Measurements from ENCODE around the gene ARPP21.

ARPP21 gene

DNA sequence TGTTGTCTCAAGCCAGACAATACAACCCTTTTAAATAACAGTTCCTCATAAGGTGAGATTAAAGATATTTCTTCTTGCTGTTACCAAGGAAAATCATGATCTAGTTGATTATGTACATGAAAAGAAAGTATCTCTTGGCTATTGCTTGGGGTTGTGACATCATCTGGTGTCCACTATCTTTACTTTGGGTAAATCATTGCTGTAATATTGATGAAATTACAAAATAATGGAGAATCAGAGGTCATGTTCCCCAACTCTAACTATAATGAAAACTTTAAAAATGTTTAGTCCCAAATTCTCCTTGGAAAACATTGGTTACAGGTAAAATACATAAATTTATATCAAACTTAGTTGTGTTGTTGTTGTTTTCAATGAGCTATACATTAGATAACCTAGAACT is 142.2 kb downstream of the ARPP21 start:
- in situ Hi-C loops (cut with MboI; ENCODE audit: low sequenced_read_pairs, unreplicated experiment): no loop called here
- TF ChIP-seq, protein P1, sequence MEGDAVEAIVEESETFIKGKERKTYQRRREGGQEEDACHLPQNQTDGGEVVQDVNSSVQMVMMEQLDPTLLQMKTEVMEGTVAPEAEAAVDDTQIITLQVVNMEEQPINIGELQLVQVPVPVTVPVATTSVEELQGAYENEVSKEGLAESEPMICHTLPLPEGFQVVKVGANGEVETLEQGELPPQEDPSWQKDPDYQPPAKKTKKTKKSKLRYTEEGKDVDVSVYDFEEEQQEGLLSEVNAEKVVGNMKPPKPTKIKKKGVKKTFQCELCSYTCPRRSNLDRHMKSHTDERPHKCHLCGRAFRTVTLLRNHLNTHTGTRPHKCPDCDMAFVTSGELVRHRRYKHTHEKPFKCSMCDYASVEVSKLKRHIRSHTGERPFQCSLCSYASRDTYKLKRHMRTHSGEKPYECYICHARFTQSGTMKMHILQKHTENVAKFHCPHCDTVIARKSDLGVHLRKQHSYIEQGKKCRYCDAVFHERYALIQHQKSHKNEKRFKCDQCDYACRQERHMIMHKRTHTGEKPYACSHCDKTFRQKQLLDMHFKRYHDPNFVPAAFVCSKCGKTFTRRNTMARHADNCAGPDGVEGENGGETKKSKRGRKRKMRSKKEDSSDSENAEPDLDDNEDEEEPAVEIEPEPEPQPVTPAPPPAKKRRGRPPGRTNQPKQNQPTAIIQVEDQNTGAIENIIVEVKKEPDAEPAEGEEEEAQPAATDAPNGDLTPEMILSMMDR (IDR thresholded peaks at IDR 0.05; ENCODE audit: borderline replicate concordance, control extremely low read depth, extremely low read depth, insufficient read depth, missing control alignments): no peak
- DNase-seq (ENCODE audit: low spot score): no peak

DNA sequence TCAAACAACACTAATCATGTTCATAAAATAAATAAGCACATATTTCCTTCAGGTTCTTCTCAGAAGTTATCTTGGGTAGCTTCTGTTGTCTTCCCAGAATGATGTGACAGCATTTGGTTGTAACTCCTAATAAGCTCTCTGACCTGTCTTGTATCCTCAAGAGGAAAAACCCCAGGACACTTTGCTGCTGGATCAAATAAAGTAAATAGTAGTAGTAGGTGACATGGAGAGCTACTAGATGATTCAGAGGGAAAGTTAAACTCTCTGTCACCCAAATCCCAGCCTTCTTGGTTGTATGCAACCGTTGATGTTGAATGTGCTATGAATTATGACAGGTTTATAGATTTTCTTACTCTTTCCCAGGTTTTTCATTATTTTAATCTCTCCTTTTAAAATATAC is 143.0 kb downstream of the ARPP21 start:
- DNase-seq (ENCODE audit: low spot score): no peak

DNA sequence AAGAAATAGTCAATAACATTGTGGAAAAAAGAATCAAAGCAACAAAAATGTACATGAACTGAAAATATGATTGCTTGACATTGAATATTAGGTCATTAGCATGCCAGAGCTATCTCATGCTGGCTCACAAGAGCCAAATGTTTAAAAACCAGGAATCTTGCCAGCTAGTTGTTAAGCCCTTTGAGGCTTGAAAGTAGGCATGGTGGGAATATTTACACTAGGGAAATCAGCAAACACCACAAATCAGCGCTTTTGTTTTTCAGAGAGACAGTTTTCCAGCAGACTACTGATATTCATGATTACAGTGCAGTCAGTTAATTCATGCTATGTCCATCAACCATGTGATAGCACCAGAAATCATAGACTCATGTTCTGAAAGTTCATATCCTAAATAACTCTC is 144.8 kb downstream of the ARPP21 start:
- no peak for DNase-seq (ENCODE audit: low spot score)
- in situ Hi-C loops (cut with MboI; ENCODE audit: low sequenced_read_pairs, unreplicated experiment): no loop called here
- TF ChIP-seq, protein P1 (IDR thresholded peaks at IDR 0.05; ENCODE audit: borderline replicate concordance, control extremely low read depth, extremely low read depth, insufficient read depth, missing control alignments): no peak

More for the DNA sequence above, 143.0 kb downstream of the ARPP21 start:
- in situ Hi-C loops (cut with MboI; ENCODE audit: low sequenced_read_pairs, unreplicated experiment): no loop called here
- TF ChIP-seq, protein P1 (IDR thresholded peaks at IDR 0.05; ENCODE audit: borderline replicate concordance, control extremely low read depth, extremely low read depth, insufficient read depth, missing control alignments): no peak

DNA sequence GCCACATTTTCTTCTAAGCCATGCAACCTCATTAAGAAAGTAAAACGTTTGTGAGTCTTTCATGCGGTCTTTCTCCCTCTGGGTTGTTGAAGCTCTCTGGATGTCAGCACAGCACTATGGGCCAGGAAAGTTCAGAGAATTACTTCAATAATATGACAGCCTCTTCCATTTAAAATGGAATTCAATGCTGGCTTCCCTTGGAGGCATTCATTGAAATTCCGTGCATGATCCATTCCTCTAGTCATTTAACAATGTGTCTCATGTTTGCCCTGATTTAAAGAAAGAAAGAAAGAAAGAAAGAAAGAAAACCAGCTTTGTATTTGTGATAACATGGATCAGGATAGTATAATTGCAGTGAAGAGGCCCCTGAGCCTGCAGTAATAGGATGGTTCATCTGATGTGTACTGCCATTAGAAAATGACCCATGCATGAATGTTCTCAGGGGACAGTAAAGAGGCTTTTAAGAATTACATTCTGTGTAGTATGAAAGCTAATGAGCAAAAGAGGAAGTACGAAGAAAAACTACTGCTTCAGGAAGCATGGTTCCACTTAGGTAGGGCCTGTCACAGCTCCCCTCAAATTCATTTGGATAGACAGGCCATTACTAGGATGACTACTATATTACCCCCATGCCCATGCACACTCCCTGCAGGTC is 146.0 kb downstream of the ARPP21 start:
- no peak for DNase-seq (ENCODE audit: low spot score)
- TF ChIP-seq, protein P1 (IDR thresholded peaks at IDR 0.05; ENCODE audit: borderline replicate concordance, control extremely low read depth, extremely low read depth, insufficient read depth, missing control alignments): no peak
- in situ Hi-C loops (cut with MboI; ENCODE audit: low sequenced_read_pairs, unreplicated experiment): no loop called here

DNA sequence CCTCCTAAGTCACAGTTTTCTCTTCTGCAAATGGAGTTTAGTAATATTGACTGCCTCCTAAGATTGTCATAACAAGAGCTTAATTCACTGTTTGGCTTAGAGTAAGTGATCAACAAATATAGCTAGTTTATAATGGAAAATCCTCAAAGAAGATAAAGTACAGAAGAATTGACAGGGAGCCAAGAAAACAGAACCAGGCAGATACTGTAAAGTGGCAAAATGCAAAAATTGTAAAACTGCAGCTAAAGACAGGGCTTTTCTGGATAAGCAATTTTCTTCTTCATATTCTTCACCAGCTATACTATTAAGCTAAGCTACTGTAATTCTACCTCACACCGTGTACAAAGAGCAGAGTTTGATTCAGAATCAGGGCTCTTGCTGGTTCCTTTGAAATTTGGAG is 148.6 kb downstream of the ARPP21 start:
- in situ Hi-C loops (cut with MboI; ENCODE audit: low sequenced_read_pairs, unreplicated experiment): no loop called here
- DNase-seq (ENCODE audit: low spot score): no peak
- TF ChIP-seq, protein P1 (IDR thresholded peaks at IDR 0.05; ENCODE audit: borderline replicate concordance, control extremely low read depth, extremely low read depth, insufficient read depth, missing control alignments): no peak

DNA sequence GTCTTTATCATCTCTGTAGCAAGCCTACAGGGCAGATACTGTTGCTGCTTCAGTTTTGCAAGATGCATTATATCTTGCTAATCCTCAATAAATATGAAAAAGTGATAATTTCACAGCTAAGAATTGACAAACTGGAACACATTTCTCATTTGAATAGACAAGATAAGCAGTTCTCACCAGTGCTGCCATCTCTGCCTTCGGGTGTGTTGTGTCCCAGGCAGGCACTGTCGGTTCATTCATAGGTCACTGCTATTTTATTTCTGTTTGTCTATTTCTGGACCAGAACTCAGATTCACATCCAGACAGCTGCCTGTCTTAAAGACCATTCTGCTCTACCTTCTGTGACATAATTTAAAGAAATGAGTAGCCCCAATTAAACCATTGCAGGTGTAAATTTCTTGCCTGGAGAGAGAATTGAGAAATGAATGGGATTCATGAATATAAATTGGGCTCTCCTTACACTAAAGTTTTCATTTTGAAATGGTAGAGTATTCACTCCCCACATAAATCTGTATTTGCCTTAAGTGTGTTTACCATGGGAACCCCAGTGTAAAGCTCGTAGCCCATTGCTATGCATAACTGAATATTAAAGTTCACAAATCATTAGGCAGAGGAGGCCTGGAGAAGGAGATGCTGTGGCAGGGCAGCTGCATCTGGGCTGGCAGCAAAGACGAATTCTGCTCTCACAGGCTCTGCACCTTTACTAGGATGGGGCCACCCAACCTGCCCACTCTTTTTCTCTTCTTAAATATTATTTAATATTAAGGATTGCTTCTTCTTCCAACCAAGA is 149.9 kb downstream of the ARPP21 start:
- TF ChIP-seq, protein P1 (IDR thresholded peaks at IDR 0.05; ENCODE audit: borderline replicate concordance, control extremely low read depth, extremely low read depth, insufficient read depth, missing control alignments): no peak
- no peak for DNase-seq (ENCODE audit: low spot score)
- in situ Hi-C loops (cut with MboI; ENCODE audit: low sequenced_read_pairs, unreplicated experiment): no loop called here

Measured in GM13976 (cell line).